ENCODE results near the gene PLCH1.

PLCH1 gene

DNA sequence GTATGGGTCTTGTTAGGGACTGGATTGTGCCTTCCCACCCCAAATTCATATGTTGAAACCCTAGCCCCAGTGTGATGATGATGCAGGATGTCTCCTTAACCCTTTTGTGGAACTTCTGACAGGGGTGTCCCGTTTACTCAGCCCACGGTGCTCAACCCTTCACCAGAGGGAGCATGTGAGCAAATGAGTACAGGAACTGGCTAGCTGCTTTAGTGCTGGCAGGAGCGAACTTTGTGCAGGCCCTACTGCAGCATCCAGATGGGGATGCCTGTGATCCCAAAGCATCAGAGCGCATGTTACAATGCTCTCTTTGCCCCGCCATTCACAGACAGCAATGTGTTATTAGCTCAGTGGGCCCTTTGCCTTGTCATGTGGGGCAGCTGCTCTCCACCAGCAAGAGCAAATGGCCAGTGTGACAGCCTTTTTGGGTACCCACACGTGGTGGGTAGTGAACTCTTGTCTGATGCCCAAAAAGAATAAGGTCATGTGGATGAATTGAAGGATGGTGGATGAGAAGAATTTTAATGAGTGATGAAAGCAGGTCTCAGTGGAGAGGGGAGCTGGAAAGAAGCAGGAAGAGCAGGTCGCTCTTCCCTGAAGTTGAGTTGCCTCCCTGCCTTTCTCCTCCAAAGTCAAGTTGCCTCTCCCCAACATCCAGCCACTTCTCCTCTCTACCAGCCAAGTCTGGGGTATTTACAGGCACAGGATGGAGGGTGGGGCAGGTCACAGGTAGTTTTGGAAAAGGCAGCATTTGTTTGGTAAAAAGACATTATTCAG lies 388.1 kb downstream of the PLCH1 start:
- Histone ChIP-seq H3K27me3 (ENCODE audit: insufficient read depth, low read length, poor library complexity) (no peaks in the 10 kb centered on the region), H2AFZ (ENCODE audit: low read depth, low read length) (peak overlapping the region; percentile 47), H3K4me1 (ENCODE audit: insufficient read depth, low read length) (no peaks in the 10 kb centered on the region), H3K36me3 (ENCODE audit: insufficient read depth, low read length) (no peaks in the 10 kb centered on the region), H3K9me3 (ENCODE audit: insufficient read depth, low read length, severe bottlenecking) (no peaks in the 10 kb centered on the region), H3K27ac (ENCODE audit: low read length) (no peak overlapping the region; the same call in 1 of the 2 replicates), H3K9ac (ENCODE audit: low read depth, low read length) (no peak overlapping the region), H3K4me3 (ENCODE audit: low read depth in 1 of 2, low read length in 2 of 2) (no peak overlapping the region), H4K20me1 (ENCODE audit: insufficient read depth, low read length) (no peaks in the 10 kb centered on the region), H3K79me2 (ENCODE audit: insufficient read depth, low read length) (no peaks in the 10 kb centered on the region), H3K4me2 (ENCODE audit: insufficient read depth, low read length) (no peak overlapping the region)
- ATAC-seq (ENCODE audit: insufficient read depth, low read depth) = peak; percentile 75
- TF ChIP-seq, protein P1, sequence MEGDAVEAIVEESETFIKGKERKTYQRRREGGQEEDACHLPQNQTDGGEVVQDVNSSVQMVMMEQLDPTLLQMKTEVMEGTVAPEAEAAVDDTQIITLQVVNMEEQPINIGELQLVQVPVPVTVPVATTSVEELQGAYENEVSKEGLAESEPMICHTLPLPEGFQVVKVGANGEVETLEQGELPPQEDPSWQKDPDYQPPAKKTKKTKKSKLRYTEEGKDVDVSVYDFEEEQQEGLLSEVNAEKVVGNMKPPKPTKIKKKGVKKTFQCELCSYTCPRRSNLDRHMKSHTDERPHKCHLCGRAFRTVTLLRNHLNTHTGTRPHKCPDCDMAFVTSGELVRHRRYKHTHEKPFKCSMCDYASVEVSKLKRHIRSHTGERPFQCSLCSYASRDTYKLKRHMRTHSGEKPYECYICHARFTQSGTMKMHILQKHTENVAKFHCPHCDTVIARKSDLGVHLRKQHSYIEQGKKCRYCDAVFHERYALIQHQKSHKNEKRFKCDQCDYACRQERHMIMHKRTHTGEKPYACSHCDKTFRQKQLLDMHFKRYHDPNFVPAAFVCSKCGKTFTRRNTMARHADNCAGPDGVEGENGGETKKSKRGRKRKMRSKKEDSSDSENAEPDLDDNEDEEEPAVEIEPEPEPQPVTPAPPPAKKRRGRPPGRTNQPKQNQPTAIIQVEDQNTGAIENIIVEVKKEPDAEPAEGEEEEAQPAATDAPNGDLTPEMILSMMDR (IDR thresholded peaks at IDR 0.05; ENCODE audit: borderline replicate concordance, extremely low read depth, low read length, poor library complexity, severe bottlenecking) = peak; percentile 64
- no peak for TF ChIP-seq EZH2 (IDR thresholded peaks at IDR 0.05; ENCODE audit: borderline replicate concordance, low read depth, low read length, severe bottlenecking)
- DNase-seq = peak; percentile 44

DNA sequence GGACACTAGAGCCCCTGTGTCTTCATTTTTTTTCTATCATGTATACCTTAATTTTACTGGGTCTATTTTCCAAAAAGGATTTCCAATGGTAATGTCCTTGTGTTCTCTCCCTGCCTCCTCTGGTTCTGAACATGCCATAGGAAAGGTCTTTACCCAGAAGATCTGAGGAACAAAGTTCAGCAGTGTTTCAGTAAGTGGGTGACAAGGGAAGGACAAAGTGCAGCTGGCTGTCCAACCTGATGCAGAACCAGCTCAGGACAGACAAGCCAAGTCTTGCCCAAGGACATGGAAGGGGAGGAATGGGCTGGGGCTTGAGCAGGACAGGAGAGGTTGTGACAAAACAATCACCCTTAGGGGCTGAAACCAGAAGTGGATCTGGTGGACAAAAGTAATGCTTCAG lies 390.2 kb downstream of the PLCH1 start:
- no peak overlapping the region for H2AFZ ChIP-seq (ENCODE audit: low read depth, low read length)
- no peaks in the 10 kb centered on the region for H3K4me1 ChIP-seq (ENCODE audit: insufficient read depth, low read length)
- H3K27me3 ChIP-seq (ENCODE audit: insufficient read depth, low read length, poor library complexity) = no peaks in the 10 kb centered on the region
- TF ChIP-seq EZH2 (IDR thresholded peaks at IDR 0.05; ENCODE audit: borderline replicate concordance, low read depth, low read length, severe bottlenecking) = no peak
- TF ChIP-seq, protein P1 (IDR thresholded peaks at IDR 0.05; ENCODE audit: borderline replicate concordance, extremely low read depth, low read length, poor library complexity, severe bottlenecking) = no peak
- no peak overlapping the region for H3K4me3 ChIP-seq (ENCODE audit: low read depth in 1 of 2, low read length in 2 of 2)
- H3K9ac ChIP-seq (ENCODE audit: low read depth, low read length) = no peak overlapping the region
- ATAC-seq (ENCODE audit: insufficient read depth, low read depth) (no peak), DNase-seq (no peak)
- no peak overlapping the region for H3K27ac ChIP-seq (ENCODE audit: low read length)
- no peaks in the 10 kb centered on the region for H3K79me2 ChIP-seq (ENCODE audit: insufficient read depth, low read length)
- no peaks in the 10 kb centered on the region for H4K20me1 ChIP-seq (ENCODE audit: insufficient read depth, low read length)
- H3K4me2 ChIP-seq (ENCODE audit: insufficient read depth, low read length) = no peak overlapping the region
- no peaks in the 10 kb centered on the region for H3K9me3 ChIP-seq (ENCODE audit: insufficient read depth, low read length, severe bottlenecking)
- H3K36me3 ChIP-seq (ENCODE audit: insufficient read depth, low read length) = no peaks in the 10 kb centered on the region

DNA sequence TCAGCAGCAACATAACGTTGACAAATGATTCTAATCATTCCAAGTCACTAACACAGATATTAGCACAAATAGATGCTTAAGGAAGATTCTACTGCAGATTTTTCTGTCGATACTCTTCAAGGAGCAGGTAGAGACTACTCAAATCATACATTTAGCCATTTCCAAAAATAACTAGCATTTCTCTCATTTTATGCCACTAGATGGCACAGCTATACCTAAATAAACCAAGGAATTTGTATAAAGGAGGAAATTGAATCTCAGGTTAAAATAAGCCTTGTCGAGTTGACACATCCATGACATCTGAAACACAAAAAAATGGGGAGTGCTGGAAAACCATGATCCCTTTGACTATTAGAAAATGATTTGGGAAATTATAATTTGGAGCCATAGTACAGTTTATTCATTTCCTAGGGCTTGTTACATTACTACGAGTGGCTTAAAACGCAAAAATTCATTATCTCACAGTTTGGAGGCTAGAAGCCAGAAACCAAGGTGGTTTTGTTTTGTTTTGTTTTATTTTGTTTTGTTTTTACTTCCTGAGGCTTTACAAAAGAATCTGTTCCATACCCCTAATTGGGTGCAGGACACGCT lies 391.9 kb downstream of the PLCH1 start:
- H4K20me1 ChIP-seq (ENCODE audit: insufficient read depth, low read length) = no peaks in the 10 kb centered on the region
- no peak overlapping the region for H3K4me2 ChIP-seq (ENCODE audit: insufficient read depth, low read length)
- H3K9me3 ChIP-seq (ENCODE audit: insufficient read depth, low read length, severe bottlenecking) = no peaks in the 10 kb centered on the region
- TF ChIP-seq, protein P1 (IDR thresholded peaks at IDR 0.05; ENCODE audit: borderline replicate concordance, extremely low read depth, low read length, poor library complexity, severe bottlenecking) = peak; percentile 81
- TF ChIP-seq EZH2 (IDR thresholded peaks at IDR 0.05; ENCODE audit: borderline replicate concordance, low read depth, low read length, severe bottlenecking) = no peak
- H2AFZ ChIP-seq (ENCODE audit: low read depth, low read length) = no peak overlapping the region
- ATAC-seq (ENCODE audit: insufficient read depth, low read depth) (peak; percentile 79), DNase-seq (no peak)
- no peak overlapping the region for H3K27ac ChIP-seq (ENCODE audit: low read length)
- H3K4me1 ChIP-seq (ENCODE audit: insufficient read depth, low read length) = no peaks in the 10 kb centered on the region
- H3K36me3 ChIP-seq (ENCODE audit: insufficient read depth, low read length) = no peaks in the 10 kb centered on the region
- H3K79me2 ChIP-seq (ENCODE audit: insufficient read depth, low read length) = no peaks in the 10 kb centered on the region
- H3K4me3 ChIP-seq (ENCODE audit: low read depth in 1 of 2, low read length in 2 of 2) = no peak overlapping the region
- no peak overlapping the region for H3K9ac ChIP-seq (ENCODE audit: low read depth, low read length)
- H3K27me3 ChIP-seq (ENCODE audit: insufficient read depth, low read length, poor library complexity) = no peaks in the 10 kb centered on the region

All from DND-41 (cell line).